Measurements from ENCODE around the gene STX18.

Gene STX18

GRCh38 chr4:4374388-4375098 lies 167.3 kb downstream of the STX18 start:
- no peak for DNase-seq

Data from CD4-positive, alpha-beta T cell treated with Interferon alpha-2 for 1 hour (primary cell).